Central memory CD8-positive, alpha-beta T cell (primary cell): ENCODE measurements around the gene TBL3.
"Not testable (repeated sequence)": the region's sequence is repeated elsewhere in the genome, so short reads cannot be mapped to it uniquely, and the experiment has no call there.

Source experiments
- ATAC-seq: fragments of 150-1000 bp; cut with Tn5 transposase; replicated peaks from 2 replicates; pipeline ENCODE4 v1.10.0; 2022; ENCODE audit warnings: mild to moderate bottlenecking, moderate FRiP score, moderate number of reproducible peaks; ENCODE audit not compliant: poor library complexity, severe bottlenecking; ENCODE audit errors: extremely low read depth
- DNase-seq, 2 donors: peaks; one replicate each; pipeline ENCODE4 v3.0.0; 2021; ENCODE audit warnings: low spot score in 2 of 2
- H3K27ac Mint-ChIP-seq: one replicate; pipeline ENCODE4 v1.8.0; 2022; ENCODE audit warnings: low read depth, mild to moderate bottlenecking, moderate library complexity, mixed read lengths
- H3K27me3 Mint-ChIP-seq: one replicate; pipeline ENCODE4 v1.8.0; 2022; ENCODE audit warnings: mixed read lengths
- H3K36me3 Mint-ChIP-seq: one replicate; pipeline ENCODE4 v1.8.0; 2022; ENCODE audit warnings: mild to moderate bottlenecking, moderate library complexity, mixed read lengths; ENCODE audit not compliant: insufficient read depth
- H3K4me1 Mint-ChIP-seq: one replicate; pipeline ENCODE4 v1.8.0; 2022; ENCODE audit warnings: mixed read lengths
- H3K4me3 Mint-ChIP-seq: one replicate; pipeline ENCODE4 v1.8.0; 2022; ENCODE audit warnings: mild to moderate bottlenecking, moderate library complexity, mixed read lengths
- H3K9me3 Mint-ChIP-seq: one replicate; pipeline ENCODE4 v1.8.0; 2022; ENCODE audit warnings: mixed read lengths

The TBL3 gene

GRCh38 chr16:2003827-2004641 lies 32.2 kb downstream of the TBL3 start:
- ATAC-seq (peak; percentile 75), DNase-seq (peak; percentile 73 to 77)
- Mint-ChIP-seq H3K4me1 (peaks cover 42% of the 10 kb centered on the region), H3K36me3 (peaks cover 18% of the 10 kb centered on the region), H3K27me3 (no peaks in the 10 kb centered on the region), H3K27ac (no peak overlapping the region), H3K4me3 (no peak overlapping the region), H3K9me3 (no peaks in the 10 kb centered on the region)

GRCh38 chr16:2004795-2005517 lies 33.1 kb downstream of the TBL3 start:
- no peaks in the 10 kb centered on the region for H3K27me3 Mint-ChIP-seq
- ATAC-seq = no peak
- H3K4me3 Mint-ChIP-seq = peak overlapping the region; percentile 23
- no peaks in the 10 kb centered on the region for H3K9me3 Mint-ChIP-seq
- no peak overlapping the region for H3K27ac Mint-ChIP-seq
- DNase-seq = no peak
- H3K4me1 Mint-ChIP-seq = peaks cover 43% of the 10 kb centered on the region
- H3K36me3 Mint-ChIP-seq = peaks cover 16% of the 10 kb centered on the region

GRCh38 chr16:2005646-2006045 lies 33.8 kb downstream of the TBL3 start:
- DNase-seq (no peak), ATAC-seq (no peak)
- Mint-ChIP-seq H3K4me3 (peak overlapping the region; percentile 4), H3K27me3 (no peaks in the 10 kb centered on the region), H3K27ac (peak overlapping the region; percentile 58), H3K4me1 (peaks cover 48% of the 10 kb centered on the region), H3K9me3 (no peaks in the 10 kb centered on the region), H3K36me3 (peaks cover 18% of the 10 kb centered on the region)

GRCh38 chr16:2006317-2006716 lies 34.5 kb downstream of the TBL3 start:
- Mint-ChIP-seq H3K9me3 (no peaks in the 10 kb centered on the region), H3K4me3 (peak overlapping the region; percentile 83), H3K27me3 (no peaks in the 10 kb centered on the region), H3K36me3 (peaks cover 14% of the 10 kb centered on the region), H3K4me1 (peaks cover 48% of the 10 kb centered on the region), H3K27ac (peak overlapping the region; percentile 58)
- DNase-seq (no peak), ATAC-seq (no peak)

GRCh38 chr16:2007081-2007836 lies 35.4 kb downstream of the TBL3 start:
- DNase-seq (no peak), ATAC-seq (no peak)
- H3K36me3 Mint-ChIP-seq = peaks cover 10% of the 10 kb centered on the region
- no peaks in the 10 kb centered on the region for H3K9me3 Mint-ChIP-seq
- peaks cover 48% of the 10 kb centered on the region for H3K4me1 Mint-ChIP-seq
- peak overlapping the region; percentile 81 for H3K27ac Mint-ChIP-seq
- peak overlapping the region; percentile 83 for H3K4me3 Mint-ChIP-seq
- H3K27me3 Mint-ChIP-seq = no peaks in the 10 kb centered on the region

- DNase-seq = no peak
- peak overlapping the region; percentile 83 for H3K4me3 Mint-ChIP-seq
- peaks cover 48% of the 10 kb centered on the region for H3K4me1 Mint-ChIP-seq
- H3K27ac Mint-ChIP-seq = peak overlapping the region; percentile 81
- peaks cover 8% of the 10 kb centered on the region for H3K36me3 Mint-ChIP-seq
- H3K27me3 Mint-ChIP-seq = no peaks in the 10 kb centered on the region
- no peaks in the 10 kb centered on the region for H3K9me3 Mint-ChIP-seq
- ATAC-seq = no peak
These were observed 36.2 kb downstream of the TBL3 start for GRCh38 chr16:2008009-2008526.

GRCh38 chr16:2008631-2009163 lies 36.8 kb downstream of the TBL3 start:
- Mint-ChIP-seq H3K27ac (peak overlapping the region; percentile 81), H3K4me1 (peaks cover 48% of the 10 kb centered on the region), H3K9me3 (no peaks in the 10 kb centered on the region), H3K27me3 (no peaks in the 10 kb centered on the region), H3K36me3 (peaks cover 8% of the 10 kb centered on the region), H3K4me3 (peak overlapping the region; percentile 83)
- ATAC-seq (no peak), DNase-seq (no peak)

- H3K27me3 Mint-ChIP-seq = no peaks in the 10 kb centered on the region
- peak overlapping the region; percentile 81 for H3K27ac Mint-ChIP-seq
- no peak for DNase-seq
- peak; percentile 55 for ATAC-seq
- H3K9me3 Mint-ChIP-seq = no peaks in the 10 kb centered on the region
- H3K36me3 Mint-ChIP-seq = peaks cover 7% of the 10 kb centered on the region
- H3K4me3 Mint-ChIP-seq = peak overlapping the region; percentile 83
- peaks cover 48% of the 10 kb centered on the region for H3K4me1 Mint-ChIP-seq
These were observed 37.4 kb downstream of the TBL3 start for GRCh38 chr16:2009164-2009711.

- Mint-ChIP-seq H3K4me3 (peak within 1 kb of the TSS; percentile 83), H3K4me1 (peaks cover 44% of the 10 kb centered on the region), H3K27ac (peak within 1 kb of the TSS; percentile 93), H3K27me3 (no peaks in the 10 kb centered on the region), H3K36me3 (peaks cover 7% of the 10 kb centered on the region), H3K9me3 (no peaks in the 10 kb centered on the region)
- ATAC-seq (peak; percentile 93), DNase-seq (peak; percentile 56 to 59)
These were observed 38.1 kb downstream of the TBL3 start, which contains the start of gene ZNF598 for GRCh38 chr16:2009791-2010510. Gene ZNF598 (minus strand): TSS chr16:2009821.

- peaks cover 28% of the 10 kb centered on the region for H3K4me1 Mint-ChIP-seq
- H3K36me3 Mint-ChIP-seq, DNase-seq, H3K9me3 Mint-ChIP-seq, H3K4me3 Mint-ChIP-seq, ATAC-seq, H3K27ac Mint-ChIP-seq, H3K27me3 Mint-ChIP-seq: not testable (repeated sequence)
These were observed 39.9 kb downstream of the TBL3 start for GRCh38 chr16:2011726-2012125.

- Mint-ChIP-seq H3K4me3 (no peak overlapping the region), H3K27me3 (peaks cover 3% of the 10 kb centered on the region)
These were observed 41.7 kb downstream of the TBL3 start for GRCh38 chr16:2013527-2013926.

More at GRCh38 chr16:2013527-2013926, 41.7 kb downstream of the TBL3 start:
- ATAC-seq = no peak
- DNase-seq = no peak
- Mint-ChIP-seq H3K4me1 (peaks cover 10% of the 10 kb centered on the region), H3K9me3 (no peaks in the 10 kb centered on the region), H3K27ac (no peak overlapping the region), H3K36me3 (peaks cover 3% of the 10 kb centered on the region)
